HepG2 (cell line): Measurements from ENCODE around the gene FAM118B. TPM values are rescaled to one million over a fixed set of nuclear protein-coding genes. Genes with fewer than 3 reads are reported as not detected.

Source experiments
- HES4 ChIP-seq: sonication (generic); formaldehyde crosslinking; IDR thresholded peaks from 2 replicates; pipeline ENCODE4 v1.9.0; 2021; ENCODE audit warnings: mild to moderate bottlenecking, missing genetic modification reagents, borderline replicate concordance
- KDM1A ChIP-seq: IDR thresholded peaks from 2 replicates; pipeline ENCODE4 v1.6.1; 2016; ENCODE audit warnings: missing compliant biosample characterization
- KMT2B ChIP-seq: IDR thresholded peaks from 2 replicates; pipeline ENCODE4 v1.6.1; 2016; ENCODE audit warnings: missing genetic modification reagents, missing compliant biosample characterization
- MAFG ChIP-seq: sonication (generic); formaldehyde crosslinking; IDR thresholded peaks from 2 replicates; pipeline ENCODE4 v1.5.1; 2020; ENCODE audit warnings: mild to moderate bottlenecking, missing genetic modification reagents
- MIXL1 ChIP-seq: IDR thresholded peaks from 2 replicates; pipeline ENCODE4 v1.6.1; 2016
- NCOR1 ChIP-seq: fragments of 200-600 bp; sonication (generic); IDR thresholded peaks from 2 replicates; pipeline ENCODE4 v1.7.0; 2017; ENCODE audit warnings: antibody characterized with exemption, low read length, borderline replicate concordance
- RBFOX2 ChIP-seq: fragments of 200-400 bp; formaldehyde crosslinking; IDR thresholded peaks from 2 replicates; pipeline ENCODE4 v1.6.1; 2017; ENCODE audit warnings: low read depth, mild to moderate bottlenecking, low read length
- SNRNP70 ChIP-seq: fragments of 200-400 bp; formaldehyde crosslinking; IDR thresholded peaks from 2 replicates; pipeline ENCODE4 v1.6.1; 2017; ENCODE audit warnings: mild to moderate bottlenecking, low read depth, low read length, moderate library complexity
- USF2 ChIP-seq, 2 experiments: sonication (generic) in 1 of 2; formaldehyde crosslinking in 1 of 2; IDR thresholded peaks; 2 replicates each; pipeline versions ENCODE4 v1.5.1 to v1.6.1; 2011 to 2020; ENCODE audit warnings: borderline replicate concordance in 1 of 2, low read depth in 1 of 2, low read length in 1 of 2, mild to moderate bottlenecking in 1 of 2, missing genetic modification reagents in 1 of 2, moderate library complexity in 1 of 2
- ZBTB21 ChIP-seq: sonication (generic); formaldehyde crosslinking; IDR thresholded peaks from 2 replicates; pipeline ENCODE4 v1.4.0; 2020; ENCODE audit warnings: missing genetic modification reagents
- ZBTB37 ChIP-seq: sonication (generic); formaldehyde crosslinking; IDR thresholded peaks from 2 replicates; pipeline ENCODE4 v1.4.0; 2020; ENCODE audit warnings: mild to moderate bottlenecking, missing genetic modification reagents
- ZNF281 ChIP-seq: sonication (generic); formaldehyde crosslinking; IDR thresholded peaks from 2 replicates; pipeline ENCODE4 v1.4.0; 2020; ENCODE audit warnings: missing genetic modification reagents, borderline replicate concordance
- ZNF503 ChIP-seq: sonication (generic); formaldehyde crosslinking; IDR thresholded peaks from 2 replicates; pipeline ENCODE4 v1.4.0; 2020; ENCODE audit warnings: missing genetic modification reagents
- ZNF562 ChIP-seq: sonication (generic); formaldehyde crosslinking; IDR thresholded peaks from 2 replicates; pipeline ENCODE4 v1.8.0; 2022; ENCODE audit warnings: missing genetic modification reagents, borderline replicate concordance
- ZNF609 ChIP-seq: sonication (generic); formaldehyde crosslinking; IDR thresholded peaks from 2 replicates; pipeline ENCODE4 v1.4.0; 2020; ENCODE audit warnings: mild to moderate bottlenecking, missing genetic modification reagents, borderline replicate concordance
- polyA plus RNA-seq, 8 experiments: library from polyadenylated mRNA; depleted of rRNA in 3 of 8; stranded (reverse) in 7 of 8; unstranded in 1 of 8; fragments of >200 nt; fragmentation: Illumina TruSeq in 4 of 8; extraction: Trizol in 4 of 8; gene quantifications; 2 replicates each; pipeline versions ENCODE4 v1.2.1 to v1.2.3, GENCODE V29; 2011 to 2016; ENCODE audit warnings: low read depth in 4 of 8, missing spikeins in 1 of 8, mixed read lengths in 1 of 8; ENCODE audit not compliant: insufficient read depth in 1 of 8
- total RNA-seq, 5 experiments: library from RNA; depleted of rRNA; stranded (reverse); fragments of >200 nt; fragmentation: Illumina TruSeq; extraction: Trizol; gene quantifications; 2 replicates each; pipeline ENCODE4 v1.2.3, GENCODE V29; 2016; ENCODE audit warnings: low read depth in 1 of 5

FAM118B gene
- total and polyA plus RNA-seq, 2 of the 13 experiments (the other 11 are each of a cell fraction or from before 2014, with no cell fraction given): 10.2 to 25.7 TPM

- peak; percentile 37; the same call in 1 of the 2 replicates for TF ChIP-seq ZBTB37
- no peak for TF ChIP-seq KMT2B (CRISPR knock-in tag)
- peak; percentile 97 for TF ChIP-seq ZNF281 (CRISPR knock-in tag)
- 0 out of 2 replicates have a peak, but pooled peaks have one; percentile 13 for TF ChIP-seq MIXL1 (CRISPR knock-in tag)
- peak; percentile 51; the same call in 1 of the 2 replicates for TF ChIP-seq KDM1A (CRISPR knock-in tag)
- no peak for TF ChIP-seq HES4 (CRISPR knock-in tag)
- no peak for TF ChIP-seq ZNF562 (CRISPR knock-in tag)
- no peak for TF ChIP-seq MAFG
- no peak for TF ChIP-seq ZBTB21
- TF ChIP-seq USF2 (IDR thresholded peaks at IDR 0.05; ENCODE audit: low read depth, low read length): no peak
- no peak for TF ChIP-seq USF2 (CRISPR knock-in tag; IDR thresholded peaks at IDR 0.05; ENCODE audit: borderline replicate concordance)
- peak; percentile 40; the same call in 1 of the 2 replicates for TF ChIP-seq NCOR1
- TF ChIP-seq RBFOX2: 0 out of 2 replicates have a peak, but pooled peaks have one; percentile 27
- peak; percentile 59; the same call in 1 of the 2 replicates for TF ChIP-seq ZNF609 (CRISPR knock-in tag)
- TF ChIP-seq SNRNP70: no peak
- TF ChIP-seq ZNF503: peak; percentile 50; the same call in 1 of the 2 replicates
Measured at GRCh38 chr11:126193038-126193478, 18.5 kb upstream of the FAM118B start (continued).
